ENCODE results near the gene MRPL23. TPM values are rescaled to one million over a fixed set of nuclear protein-coding genes. Genes with fewer than 3 reads are reported as not detected.

MRPL23 gene
- total and polyA plus RNA-seq, 4 donors: 15.8 to 77.3 (median 60.4) TPM

GRCh38 chr11:1927026-1927847, 19.9 kb upstream of the MRPL23 start:
- no peaks in the 10 kb centered on the region for H3K27me3 ChIP-seq (ENCODE audit: control insufficient read depth, insufficient read depth, low read length)
- H3K9me3 ChIP-seq (ENCODE audit: control insufficient read depth, insufficient read depth, low read length): no peaks in the 10 kb centered on the region
- H3K4me3 ChIP-seq (ENCODE audit: low read depth, low read length): no peak overlapping the region
- peaks cover 20% of the 10 kb centered on the region for H3K4me1 ChIP-seq (ENCODE audit: control insufficient read depth, insufficient read depth, low read length)
- no peak for DNase-seq (ENCODE audit: low read depth in 4 of 6, low spot score in 6 of 6)
- WGBS (ENCODE audit: insufficient coverage): 67% methylated on average over 27 of the region's 28 CpGs
- H3K36me3 ChIP-seq (ENCODE audit: control insufficient read depth, insufficient read depth, low read length): no peaks in the 10 kb centered on the region
- peak overlapping the region; percentile 61 for H3K27ac ChIP-seq (ENCODE audit: low read depth, low read length)

DNA sequence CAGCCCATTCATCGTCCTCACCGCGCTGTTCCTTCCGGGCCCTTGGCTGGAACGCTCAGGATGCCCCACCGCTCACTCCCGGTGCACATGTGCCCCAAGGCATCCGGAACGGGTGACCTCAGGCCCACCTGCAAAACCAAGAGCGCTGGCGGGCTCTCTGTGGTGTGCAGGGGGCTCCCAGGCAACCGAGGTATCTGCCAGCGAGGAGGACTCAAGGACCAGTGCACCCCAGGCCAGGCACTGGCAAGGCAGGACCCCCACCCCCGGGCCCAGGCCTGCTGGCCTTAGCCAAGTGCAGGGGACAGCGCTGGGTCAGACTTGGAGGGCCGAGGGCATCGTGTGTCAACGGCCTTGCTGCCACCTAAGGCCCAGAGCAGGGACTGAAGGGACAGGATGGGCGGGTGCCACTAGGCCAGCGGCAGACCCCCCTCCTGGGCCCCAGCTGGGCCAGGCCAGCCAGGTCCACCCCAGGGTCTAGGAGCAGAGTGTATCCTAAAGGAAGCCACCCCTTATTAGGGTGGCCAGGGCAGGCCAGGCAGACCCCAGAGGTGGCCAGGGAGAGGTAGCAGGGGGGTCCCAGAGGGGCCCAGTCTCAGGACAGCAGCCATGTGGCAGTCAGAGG, 19.2 kb upstream of the MRPL23 start:
- WGBS (ENCODE audit: insufficient coverage): 82% methylated on average over 20 of the region's 20 CpGs
- no peaks in the 10 kb centered on the region for H3K36me3 ChIP-seq (ENCODE audit: control insufficient read depth, insufficient read depth, low read length)
- H3K4me3 ChIP-seq (ENCODE audit: low read depth, low read length): no peak overlapping the region
- peaks cover 21% of the 10 kb centered on the region for H3K4me1 ChIP-seq (ENCODE audit: control insufficient read depth, insufficient read depth, low read length)
- no peaks in the 10 kb centered on the region for H3K27me3 ChIP-seq (ENCODE audit: control insufficient read depth, insufficient read depth, low read length)
- peak overlapping the region; percentile 67 for H3K27ac ChIP-seq (ENCODE audit: low read depth, low read length)
- DNase-seq (ENCODE audit: low read depth in 4 of 6, low spot score in 6 of 6): no peak
- H3K9me3 ChIP-seq (ENCODE audit: control insufficient read depth, insufficient read depth, low read length): no peaks in the 10 kb centered on the region

DNA sequence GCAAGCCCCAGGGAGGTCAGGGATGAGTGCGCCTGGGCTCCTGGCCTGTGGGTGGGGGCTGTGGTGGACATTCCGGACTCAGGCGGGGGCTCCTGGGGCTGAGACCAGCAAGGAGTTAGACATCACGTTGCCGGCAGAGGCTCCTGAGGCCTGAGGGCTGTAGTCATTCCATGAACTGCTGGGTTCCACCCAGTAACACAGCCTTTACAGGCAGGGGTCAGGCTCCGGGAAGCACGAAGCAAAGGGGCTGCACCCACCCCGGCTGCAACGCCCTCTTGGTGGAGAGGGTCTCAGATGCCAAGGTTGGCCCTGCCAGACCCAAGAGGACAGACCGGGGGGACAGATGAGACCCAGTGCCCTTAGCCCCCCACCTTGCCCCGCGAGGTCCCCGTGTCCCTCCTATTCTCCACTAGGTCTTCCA, 18.7 kb upstream of the MRPL23 start:
- H3K27ac ChIP-seq (ENCODE audit: low read depth, low read length): peak overlapping the region; percentile 67
- H3K4me1 ChIP-seq (ENCODE audit: control insufficient read depth, insufficient read depth, low read length): peaks cover 21% of the 10 kb centered on the region
- no peak overlapping the region for H3K4me3 ChIP-seq (ENCODE audit: low read depth, low read length)
- DNase-seq (ENCODE audit: low read depth in 4 of 6, low spot score in 6 of 6): no peak
- 89% methylated on average over 13 of the region's 13 CpGs for WGBS (ENCODE audit: insufficient coverage)
- no peaks in the 10 kb centered on the region for H3K36me3 ChIP-seq (ENCODE audit: control insufficient read depth, insufficient read depth, low read length)
- H3K9me3 ChIP-seq (ENCODE audit: control insufficient read depth, insufficient read depth, low read length): no peaks in the 10 kb centered on the region
- H3K27me3 ChIP-seq (ENCODE audit: control insufficient read depth, insufficient read depth, low read length): no peaks in the 10 kb centered on the region

DNA sequence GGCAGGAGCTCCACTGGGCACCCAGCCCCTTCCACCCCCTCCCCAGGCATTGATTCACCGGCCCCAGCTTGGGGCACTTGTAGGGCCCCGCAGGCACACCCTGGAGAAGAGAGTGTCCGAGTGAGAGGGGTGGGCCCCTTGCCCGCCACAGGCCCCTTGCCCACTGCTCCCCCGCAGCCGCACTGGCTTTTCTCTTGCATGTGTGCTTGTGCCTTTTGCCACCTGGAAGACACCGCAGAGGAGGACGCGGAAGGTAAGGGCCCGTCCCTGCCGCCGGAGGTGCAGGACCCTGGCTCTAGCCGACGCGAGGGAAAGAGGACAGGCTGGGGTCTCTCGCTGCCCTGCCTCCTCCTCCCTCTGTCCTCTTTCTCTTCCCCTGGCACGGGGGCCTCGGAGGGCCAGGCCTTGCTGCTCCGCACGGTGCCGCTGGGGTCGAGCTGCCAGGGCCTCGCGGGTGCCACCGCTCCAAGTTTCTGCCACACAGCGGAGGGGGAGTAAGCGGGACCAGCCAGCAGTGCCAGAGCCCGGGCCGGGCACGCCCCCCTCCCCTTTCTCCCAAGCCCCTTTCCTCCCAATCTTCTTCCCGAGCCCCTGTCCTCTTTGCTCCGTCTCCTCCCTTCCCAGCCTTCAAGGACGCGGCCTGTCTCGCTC, 18.1 kb upstream of the MRPL23 start:
- 82% methylated on average over 30 of the region's 35 CpGs for WGBS (ENCODE audit: insufficient coverage)
- Histone ChIP-seq H3K4me3 (ENCODE audit: low read depth, low read length) (no peak overlapping the region), H3K27ac (ENCODE audit: low read depth, low read length) (peak overlapping the region; percentile 88), H3K4me1 (ENCODE audit: control insufficient read depth, insufficient read depth, low read length) (peaks cover 21% of the 10 kb centered on the region), H3K27me3 (ENCODE audit: control insufficient read depth, insufficient read depth, low read length) (no peaks in the 10 kb centered on the region), H3K9me3 (ENCODE audit: control insufficient read depth, insufficient read depth, low read length) (no peaks in the 10 kb centered on the region), H3K36me3 (ENCODE audit: control insufficient read depth, insufficient read depth, low read length) (no peaks in the 10 kb centered on the region)
- DNase-seq (ENCODE audit: low read depth in 4 of 6, low spot score in 6 of 6): no peak

DNA sequence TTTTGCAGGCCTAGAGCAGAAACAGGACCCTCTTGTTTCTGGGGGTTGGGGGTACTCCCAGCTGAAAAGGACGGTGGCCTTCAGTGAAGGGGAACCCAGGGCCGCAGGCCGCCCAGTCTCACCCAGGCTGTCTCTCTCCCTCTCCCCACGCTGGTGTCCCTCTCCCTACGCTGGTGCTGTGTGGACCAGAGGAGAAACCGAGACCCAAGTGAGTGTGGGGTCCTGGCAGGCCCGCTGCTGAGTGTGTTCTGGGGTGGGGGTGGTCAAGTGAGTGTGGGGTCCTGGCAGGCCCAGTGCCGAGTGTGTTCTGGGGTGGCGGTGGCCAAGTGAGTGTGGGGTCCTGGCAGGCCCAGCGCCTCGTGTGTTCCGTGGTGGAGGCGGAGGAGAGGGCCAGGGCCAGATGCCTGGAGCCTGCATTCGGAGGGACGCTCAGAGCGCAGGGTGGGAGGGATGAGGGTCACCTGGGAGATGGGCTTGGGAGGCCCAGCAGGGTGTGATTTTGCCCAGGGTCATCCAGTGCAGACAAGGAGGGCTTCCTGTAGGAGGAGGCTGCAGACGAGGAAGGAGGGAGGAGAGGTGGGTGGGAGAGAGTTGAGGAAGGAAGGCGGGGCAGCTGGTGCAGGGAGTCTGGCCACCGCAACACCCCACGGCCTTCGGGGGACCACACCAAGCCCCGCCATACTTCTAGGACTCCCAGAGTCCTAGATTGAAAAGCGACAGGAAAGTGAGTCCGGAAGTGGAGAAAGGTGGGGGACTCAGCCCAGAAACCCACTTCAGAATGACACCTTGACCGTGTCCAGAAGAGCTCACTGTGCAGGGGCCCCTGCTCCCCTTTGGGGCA, 17.3 kb upstream of the MRPL23 start:
- Histone ChIP-seq H3K9me3 (ENCODE audit: control insufficient read depth, insufficient read depth, low read length) (no peaks in the 10 kb centered on the region), H3K4me3 (ENCODE audit: low read depth, low read length) (no peak overlapping the region), H3K4me1 (ENCODE audit: control insufficient read depth, insufficient read depth, low read length) (peaks cover 21% of the 10 kb centered on the region), H3K27ac (ENCODE audit: low read depth, low read length) (peak overlapping the region; percentile 88), H3K36me3 (ENCODE audit: control insufficient read depth, insufficient read depth, low read length) (no peaks in the 10 kb centered on the region), H3K27me3 (ENCODE audit: control insufficient read depth, insufficient read depth, low read length) (no peaks in the 10 kb centered on the region)
- DNase-seq (ENCODE audit: low read depth in 4 of 6, low spot score in 6 of 6): no peak
- WGBS (ENCODE audit: insufficient coverage): 89% methylated on average over 17 of the region's 25 CpGs

GRCh38 chr11:1930462-1930830, 16.7 kb upstream of the MRPL23 start:
- no peaks in the 10 kb centered on the region for H3K9me3 ChIP-seq (ENCODE audit: control insufficient read depth, insufficient read depth, low read length)
- no peaks in the 10 kb centered on the region for H3K27me3 ChIP-seq (ENCODE audit: control insufficient read depth, insufficient read depth, low read length)
- 82% methylated on average over 6 of the region's 9 CpGs for WGBS (ENCODE audit: insufficient coverage)
- no peaks in the 10 kb centered on the region for H3K36me3 ChIP-seq (ENCODE audit: control insufficient read depth, insufficient read depth, low read length)
- DNase-seq (ENCODE audit: low read depth in 4 of 6, low spot score in 6 of 6): peak in 2 of 6 donors; percentile 5 to 75
- no peak overlapping the region for H3K4me3 ChIP-seq (ENCODE audit: low read depth, low read length)
- H3K27ac ChIP-seq (ENCODE audit: low read depth, low read length): peak overlapping the region; percentile 88
- peaks cover 21% of the 10 kb centered on the region for H3K4me1 ChIP-seq (ENCODE audit: control insufficient read depth, insufficient read depth, low read length)

- H3K36me3 ChIP-seq (ENCODE audit: control insufficient read depth, insufficient read depth, low read length): no peaks in the 10 kb centered on the region
- H3K9me3 ChIP-seq (ENCODE audit: control insufficient read depth, insufficient read depth, low read length): no peaks in the 10 kb centered on the region
- H3K27ac ChIP-seq (ENCODE audit: low read depth, low read length): peak overlapping the region; percentile 88
- 53% methylated on average over 10 of the region's 18 CpGs for WGBS (ENCODE audit: insufficient coverage)
- no peak overlapping the region for H3K4me3 ChIP-seq (ENCODE audit: low read depth, low read length)
- no peaks in the 10 kb centered on the region for H3K27me3 ChIP-seq (ENCODE audit: control insufficient read depth, insufficient read depth, low read length)
- peaks cover 21% of the 10 kb centered on the region for H3K4me1 ChIP-seq (ENCODE audit: control insufficient read depth, insufficient read depth, low read length)
- DNase-seq (ENCODE audit: low read depth in 4 of 6, low spot score in 6 of 6): peak in 1 of 6 donors; percentile 76
These were observed 15.6 kb upstream of the MRPL23 start for GRCh38 chr11:1931341-1932104.

DNA sequence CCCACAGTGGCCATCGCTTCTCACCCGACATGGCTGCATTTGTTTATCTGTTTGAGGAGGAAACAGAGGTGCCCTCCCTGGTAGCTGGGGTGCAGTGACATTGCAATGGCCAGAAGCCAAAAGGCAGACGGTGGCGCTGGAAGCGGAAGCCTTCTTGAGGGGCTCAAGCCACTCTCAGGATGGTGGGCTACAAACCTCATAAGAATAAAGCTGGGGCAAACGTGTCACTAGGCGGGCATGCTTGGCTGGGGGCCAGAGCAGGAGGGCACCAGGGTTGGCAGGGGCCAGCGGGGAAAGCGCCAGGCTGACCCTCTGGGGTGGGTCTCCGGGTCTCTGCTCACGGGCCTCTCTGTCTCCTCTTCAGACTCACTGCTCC, 15.0 kb upstream of the MRPL23 start:
- H3K4me1 ChIP-seq (ENCODE audit: control insufficient read depth, insufficient read depth, low read length): peaks cover 17% of the 10 kb centered on the region
- WGBS (ENCODE audit: insufficient coverage): 60% methylated on average over 7 of the region's 11 CpGs
- H3K36me3 ChIP-seq (ENCODE audit: control insufficient read depth, insufficient read depth, low read length): no peaks in the 10 kb centered on the region
- no peak for DNase-seq (ENCODE audit: low read depth in 4 of 6, low spot score in 6 of 6)
- no peaks in the 10 kb centered on the region for H3K9me3 ChIP-seq (ENCODE audit: control insufficient read depth, insufficient read depth, low read length)
- no peak overlapping the region for H3K4me3 ChIP-seq (ENCODE audit: low read depth, low read length)
- H3K27me3 ChIP-seq (ENCODE audit: control insufficient read depth, insufficient read depth, low read length): no peaks in the 10 kb centered on the region
- peak overlapping the region; percentile 88 for H3K27ac ChIP-seq (ENCODE audit: low read depth, low read length)

DNA sequence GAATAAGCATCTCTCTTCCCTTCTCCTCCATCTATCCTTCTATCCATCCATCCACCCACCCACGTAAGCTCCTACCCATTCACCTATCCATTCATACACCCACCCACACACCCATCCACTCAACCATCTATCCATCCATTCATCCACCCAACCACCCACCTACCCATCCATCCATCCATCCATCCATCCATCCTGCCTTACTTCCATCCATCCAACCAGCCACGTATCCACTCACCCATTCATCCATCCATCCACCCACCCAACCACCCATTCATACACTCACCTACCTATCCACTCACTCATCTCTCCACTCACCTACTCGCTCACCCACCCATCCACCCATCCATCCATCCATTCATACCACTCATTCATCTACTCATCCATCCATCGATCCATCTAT, 14.5 kb upstream of the MRPL23 start:
- H3K4me3 ChIP-seq (ENCODE audit: low read depth, low read length): no peak overlapping the region
- 81% methylated on average over 3 of the region's 4 CpGs for WGBS (ENCODE audit: insufficient coverage)
- H3K27ac ChIP-seq (ENCODE audit: low read depth, low read length): peak overlapping the region; percentile 88

More for the DNA sequence above, 14.5 kb upstream of the MRPL23 start:
- no peaks in the 10 kb centered on the region for H3K27me3 ChIP-seq (ENCODE audit: control insufficient read depth, insufficient read depth, low read length)
- peaks cover 11% of the 10 kb centered on the region for H3K4me1 ChIP-seq (ENCODE audit: control insufficient read depth, insufficient read depth, low read length)
- no peaks in the 10 kb centered on the region for H3K9me3 ChIP-seq (ENCODE audit: control insufficient read depth, insufficient read depth, low read length)
- H3K36me3 ChIP-seq (ENCODE audit: control insufficient read depth, insufficient read depth, low read length): no peaks in the 10 kb centered on the region
- no peak for DNase-seq (ENCODE audit: low read depth in 4 of 6, low spot score in 6 of 6)
